SK-N-SH (cell line): ENCODE results near the gene COL4A4. TPM values are rescaled to one million over a fixed set of nuclear protein-coding genes. Genes with fewer than 3 reads are reported as not detected.

ENCODE experiments used
- CTCF ChIA-PET: fragments of 300-600, 350-600 bp; formaldehyde crosslinking; extraction: SDS; loops from one replicate; lab custom pipeline; 2021; lab: Yijun Ruan, JAX
- POLR2A ChIA-PET: fragments of 350-600 bp; sonication (Branson Sonifier 250); formaldehyde crosslinking; extraction: SDS; loops from one replicate; lab custom pipeline; 2020; ENCODE audit warnings: antibody characterized with exemption, inconsistent platforms; lab: Yijun Ruan, JAX
- DNase-seq: peaks from one replicate; pipeline ENCODE4 v3.0.0; 2012
- H2AFZ ChIP-seq: fragments of 200-600 bp; sonication (generic); 2 replicates; pipeline ENCODE4 v1.8.1; 2016; ENCODE audit warnings: antibody characterized with exemption, mild to moderate bottlenecking, low read depth
- H3F3A ChIP-seq: fragments of 200-600 bp; sonication (generic); replicated peaks from 2 replicates; pipeline ENCODE3; 2016; ENCODE audit warnings: antibody characterized with exemption, mild to moderate bottlenecking; ENCODE audit not compliant: insufficient read depth
- H3K27ac ChIP-seq, 2 experiments: fragments of 200-500 bp in 1 of 2; fragments of 200-600 bp in 1 of 2; sonication (Bioruptor generic) in 1 of 2; sonication (generic), shearing (Covaris generic) in 1 of 2; 2 replicates each; pipeline versions ENCODE4 v1.5.1 to v1.6.1; 2014 to 2016; ENCODE audit warnings: low read depth in 2 of 2, inconsistent platforms in 1 of 2, low read length in 1 of 2, mild to moderate bottlenecking in 1 of 2, mixed read lengths in 1 of 2
- H3K27me3 ChIP-seq: fragments of 200-600 bp; sonication (generic), shearing (Covaris generic); 2 replicates; pipeline ENCODE4 v1.6.1; 2016; ENCODE audit warnings: mixed run types; ENCODE audit not compliant: insufficient read depth
- H3K36me3 ChIP-seq, 2 experiments: fragments of 200-500 bp in 1 of 2; fragments of 200-600 bp in 1 of 2; sonication (Bioruptor generic) in 1 of 2; sonication (generic) in 1 of 2; replicated peaks in 1 of 2; 2 replicates each; pipeline versions ENCODE3 to v1.5.1; 2014 to 2016; ENCODE audit warnings: low read length in 1 of 2, mild to moderate bottlenecking in 1 of 2; ENCODE audit not compliant: insufficient read depth in 2 of 2, control insufficient read depth in 1 of 2
- H3K4me1 ChIP-seq, 2 experiments: fragments of 200-500 bp in 1 of 2; fragments of 200-600 bp in 1 of 2; sonication (Bioruptor generic) in 1 of 2; sonication (generic), shearing (Covaris generic) in 1 of 2; 2 replicates each; pipeline versions ENCODE4 v1.5.1 to v1.6.1; 2014 to 2016; ENCODE audit warnings: low read depth in 1 of 2, low read length in 1 of 2, mixed run types in 1 of 2; ENCODE audit not compliant: insufficient read depth in 2 of 2, control insufficient read depth in 1 of 2
- H3K4me2 ChIP-seq: fragments of 200-600 bp; sonication (generic), shearing (Covaris generic); 2 replicates; pipeline ENCODE4 v1.6.1; 2017; ENCODE audit warnings: mixed run types
- H3K4me3 ChIP-seq, 2 experiments: fragments of 200-500 bp in 1 of 2; fragments of 200-600 bp in 1 of 2; sonication (Bioruptor generic) in 1 of 2; sonication (generic), shearing (Covaris generic) in 1 of 2; 2 replicates each; pipeline versions ENCODE4 v1.5.1 to v1.8.1; 2014 to 2016; ENCODE audit warnings: low read depth in 2 of 2, inconsistent platforms in 1 of 2, low read length in 1 of 2, mild to moderate bottlenecking in 1 of 2, mixed read lengths in 1 of 2, moderate library complexity in 1 of 2
- H3K79me2 ChIP-seq: fragments of 200-600 bp; sonication (generic); 2 replicates; pipeline ENCODE4 v1.8.1; 2017; ENCODE audit warnings: mild to moderate bottlenecking; ENCODE audit not compliant: insufficient read depth
- H3K9ac ChIP-seq: fragments of 200-600 bp; sonication (generic); 2 replicates; pipeline ENCODE4 v1.6.1; 2017; ENCODE audit warnings: mixed run types
- H3K9me2 ChIP-seq: fragments of 200-600 bp; sonication (generic); 2 replicates; pipeline ENCODE4 v1.6.1; 2017; ENCODE audit warnings: mixed run types
- H3K9me3 ChIP-seq: fragments of 200-600 bp; sonication (generic); 2 replicates; pipeline ENCODE4 v1.6.1; 2017; ENCODE audit warnings: mixed run types, mild to moderate bottlenecking, moderate library complexity
- H4K20me1 ChIP-seq: fragments of 200-600 bp; sonication (generic); 2 replicates; pipeline ENCODE4 v1.6.1; 2017; ENCODE audit warnings: mild to moderate bottlenecking, mixed run types; ENCODE audit not compliant: insufficient read depth
- CHD2 ChIP-seq: fragments of 150-350 bp; IDR thresholded peaks from 2 replicates; pipeline ENCODE4 v1.6.1; 2018; ENCODE audit warnings: low read length; ENCODE audit not compliant: partially characterized antibody
- ELF1 ChIP-seq: IDR thresholded peaks from 2 replicates; pipeline ENCODE4 v1.4.0; 2012
- EP300 ChIP-seq, 2 experiments: IDR thresholded peaks; 2 replicates each; pipeline versions ENCODE4 v1.4.0 to v1.6.1; 2012; ENCODE audit warnings: borderline replicate concordance in 1 of 2, low read depth in 1 of 2, low read length in 1 of 2
- FOSL2 ChIP-seq: IDR thresholded peaks from 2 replicates; pipeline ENCODE4 v1.4.0; 2012; ENCODE audit warnings: low read depth, mild to moderate bottlenecking, moderate library complexity, borderline replicate concordance
- FOXJ3 ChIP-seq: sonication (generic); formaldehyde crosslinking; IDR thresholded peaks from 2 replicates; pipeline ENCODE4 v1.5.1; 2020; ENCODE audit warnings: mild to moderate bottlenecking, missing genetic modification reagents
- GABPA ChIP-seq: IDR thresholded peaks from 2 replicates; pipeline ENCODE4 v1.4.0; 2012; ENCODE audit warnings: low read depth, mild to moderate bottlenecking
- GATA2 ChIP-seq: sonication (generic); formaldehyde crosslinking; IDR thresholded peaks from 2 replicates; pipeline ENCODE4 v1.5.0; 2020; ENCODE audit warnings: mild to moderate bottlenecking, missing genetic modification reagents
- MEF2A ChIP-seq: IDR thresholded peaks from 2 replicates; pipeline ENCODE4 v1.4.0; 2012; ENCODE audit warnings: low read depth, borderline replicate concordance
- NFIC ChIP-seq: IDR thresholded peaks from 2 replicates; pipeline ENCODE4 v1.4.0; 2012; ENCODE audit warnings: borderline replicate concordance
- NRF1 ChIP-seq: IDR thresholded peaks from 2 replicates; pipeline ENCODE4 v1.6.1; 2012; ENCODE audit warnings: low read depth, mild to moderate bottlenecking, low read length
- RAD21 ChIP-seq: IDR thresholded peaks from 2 replicates; pipeline ENCODE4 v1.6.1; 2012; ENCODE audit warnings: mild to moderate bottlenecking, low read length
- RCOR1 ChIP-seq: fragments of 150-350 bp; IDR thresholded peaks from 2 replicates; pipeline ENCODE4 v1.6.1; 2017; ENCODE audit warnings: antibody characterized with exemption, low read length
- RFX5 ChIP-seq: IDR thresholded peaks from 2 replicates; pipeline ENCODE4 v1.6.1; 2012; ENCODE audit warnings: mild to moderate bottlenecking, improper control_type of control experiment, low read length
- TCF12 ChIP-seq: IDR thresholded peaks from 2 replicates; pipeline ENCODE4 v1.4.0; 2012
- TEAD4 ChIP-seq: IDR thresholded peaks from 2 replicates; pipeline ENCODE4 v1.4.0; 2012; ENCODE audit warnings: mild to moderate bottlenecking, borderline replicate concordance; ENCODE audit not compliant: insufficient read depth
- WGBS: methylation state at CpG from one replicate; pipeline ENCODE4 v1.1.6; 2017; ENCODE audit warnings: low lambda C conversion rate; 5-methylcytosine and 5-hydroxymethylcytosine counted together
- polyA plus RNA-seq, 3 experiments: library from polyadenylated mRNA; depleted of rRNA; stranded (reverse); fragments of >200 nt; gene quantifications; 2 replicates each; pipeline ENCODE4 v1.2.3, GENCODE V29; 2012
- TF ChIP-seq, protein P1 (sequence below): fragments of 200-600 bp; sonication (generic); IDR thresholded peaks from 2 replicates; pipeline ENCODE4 v1.6.1; 2017; ENCODE audit warnings: antibody characterized with exemption, mild to moderate bottlenecking, moderate library complexity
- TF ChIP-seq, protein P2 (sequence below): IDR thresholded peaks from 2 replicates; pipeline ENCODE4 v1.4.0; 2012; ENCODE audit warnings: low read depth, borderline replicate concordance
- TF ChIP-seq, protein P3 (sequence below): IDR thresholded peaks from 2 replicates; pipeline ENCODE4 v1.6.1; 2012; ENCODE audit warnings: mild to moderate bottlenecking, low read depth, low read length, moderate library complexity

Gene COL4A4
- polyA plus RNA-seq, 1 of the 3 experiments (the other 2 are of a cell fraction), result not detected

DNA sequence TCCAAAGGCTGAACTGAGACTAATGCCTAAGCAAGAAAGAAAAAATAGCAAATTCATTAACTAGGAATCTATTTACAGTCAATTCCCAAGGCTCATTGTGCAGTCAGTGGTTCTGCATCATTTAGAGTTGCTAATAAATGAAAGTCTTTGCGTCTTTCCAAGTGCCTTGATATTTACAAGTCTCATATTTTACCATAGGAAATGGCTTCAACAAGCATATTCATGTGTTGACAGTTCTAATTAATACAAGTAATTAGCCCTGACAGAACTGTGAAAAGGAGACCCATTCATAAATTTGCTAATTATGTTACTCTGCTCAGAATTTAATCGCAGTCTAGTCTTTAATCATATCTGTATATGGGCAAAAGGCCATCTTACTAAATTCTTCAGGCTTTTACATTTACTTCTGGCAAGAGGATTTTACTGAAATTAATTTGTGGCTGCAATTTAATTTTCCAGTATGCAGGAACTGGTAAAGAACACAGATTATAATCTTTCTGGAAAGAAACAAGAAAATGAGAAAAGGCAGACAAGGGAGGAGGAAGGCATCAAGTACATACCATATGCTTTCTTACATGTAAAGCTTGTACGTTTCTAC is 201.7 kb downstream of the COL4A4 start:
- no peak for DNase-seq
- H3K79me2 ChIP-seq, result no peaks in the 10 kb centered on the region
- no peak overlapping the region for H3K4me3 ChIP-seq
- no peaks in the 10 kb centered on the region for H3F3A ChIP-seq
- H3K4me2 ChIP-seq, result no peak overlapping the region
- H3K36me3 ChIP-seq, result no peaks in the 10 kb centered on the region
- H3K9me3 ChIP-seq, result 0 out of 2 replicates have a peak, but pooled peaks cover 3% of the 10 kb centered on the region
- CTCF ChIA-PET, result interaction anchor here (0.6 kb wide), 1 partner anchor 160 kb away, joined by 3 read pairs; no protein-coding TSS in a partner anchor
- no peak overlapping the region for H3K27ac ChIP-seq
- H4K20me1 ChIP-seq, result no peaks in the 10 kb centered on the region
- peaks cover 0 to 3% of the 10 kb centered on the region in 2 experiments; a peak in 2 of 4 replicates for H3K4me1 ChIP-seq
- TF ChIP-seq NRF1 (no peak), FOSL2 (no peak), EP300 (IDR thresholded peaks at IDR 0.05; ENCODE audit: borderline replicate concordance in 1 of 2, low read depth in 1 of 2, low read length in 1 of 2) (no peak), TCF12 (peak; percentile 36; the same call in 1 of the 2 replicates)
- POLR2A ChIA-PET, result no interaction called here
- no peaks in the 10 kb centered on the region for H3K9me2 ChIP-seq
- no peak overlapping the region for H3K9ac ChIP-seq
- WGBS, result 59% methylated on average over 3 of the region's 3 CpGs
- no peak overlapping the region for H2AFZ ChIP-seq
- no peaks in the 10 kb centered on the region for H3K27me3 ChIP-seq

DNA sequence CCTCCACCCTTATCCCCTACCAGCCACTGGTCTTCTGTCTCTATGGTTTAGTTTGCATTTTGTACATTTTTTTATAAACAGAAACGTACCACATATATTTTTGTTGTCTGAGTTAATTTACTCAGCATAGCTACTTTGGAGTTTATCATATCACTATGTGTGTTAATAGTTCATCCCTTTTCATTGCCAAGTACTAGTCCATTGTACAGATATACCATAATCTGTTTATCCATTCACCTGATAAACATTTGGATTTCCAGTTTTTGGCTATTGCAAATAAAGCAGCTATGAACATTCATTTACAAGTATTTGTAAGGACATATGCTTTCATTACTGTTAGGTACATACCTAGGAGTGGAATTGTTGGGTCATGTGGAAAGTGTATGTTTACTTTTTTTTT is 204.6 kb downstream of the COL4A4 start:
- Histone ChIP-seq H3K27ac (no peak overlapping the region), H3K36me3 (no peaks in the 10 kb centered on the region)
- CTCF ChIA-PET, result no interaction called here
- TF ChIP-seq RAD21 (no peak), GABPA (no peak), NFIC (no peak), CHD2 (no peak), RFX5 (no peak), ELF1 (no peak), GATA2 (CRISPR knock-in tag) (no peak), RCOR1 (no peak), MEF2A (no peak), FOSL2 (no peak), FOXJ3 (no peak), TEAD4 (no peak), NRF1 (no peak)
- TF ChIP-seq, protein P1, sequence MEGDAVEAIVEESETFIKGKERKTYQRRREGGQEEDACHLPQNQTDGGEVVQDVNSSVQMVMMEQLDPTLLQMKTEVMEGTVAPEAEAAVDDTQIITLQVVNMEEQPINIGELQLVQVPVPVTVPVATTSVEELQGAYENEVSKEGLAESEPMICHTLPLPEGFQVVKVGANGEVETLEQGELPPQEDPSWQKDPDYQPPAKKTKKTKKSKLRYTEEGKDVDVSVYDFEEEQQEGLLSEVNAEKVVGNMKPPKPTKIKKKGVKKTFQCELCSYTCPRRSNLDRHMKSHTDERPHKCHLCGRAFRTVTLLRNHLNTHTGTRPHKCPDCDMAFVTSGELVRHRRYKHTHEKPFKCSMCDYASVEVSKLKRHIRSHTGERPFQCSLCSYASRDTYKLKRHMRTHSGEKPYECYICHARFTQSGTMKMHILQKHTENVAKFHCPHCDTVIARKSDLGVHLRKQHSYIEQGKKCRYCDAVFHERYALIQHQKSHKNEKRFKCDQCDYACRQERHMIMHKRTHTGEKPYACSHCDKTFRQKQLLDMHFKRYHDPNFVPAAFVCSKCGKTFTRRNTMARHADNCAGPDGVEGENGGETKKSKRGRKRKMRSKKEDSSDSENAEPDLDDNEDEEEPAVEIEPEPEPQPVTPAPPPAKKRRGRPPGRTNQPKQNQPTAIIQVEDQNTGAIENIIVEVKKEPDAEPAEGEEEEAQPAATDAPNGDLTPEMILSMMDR, result no peak
- TF ChIP-seq, protein P2, sequence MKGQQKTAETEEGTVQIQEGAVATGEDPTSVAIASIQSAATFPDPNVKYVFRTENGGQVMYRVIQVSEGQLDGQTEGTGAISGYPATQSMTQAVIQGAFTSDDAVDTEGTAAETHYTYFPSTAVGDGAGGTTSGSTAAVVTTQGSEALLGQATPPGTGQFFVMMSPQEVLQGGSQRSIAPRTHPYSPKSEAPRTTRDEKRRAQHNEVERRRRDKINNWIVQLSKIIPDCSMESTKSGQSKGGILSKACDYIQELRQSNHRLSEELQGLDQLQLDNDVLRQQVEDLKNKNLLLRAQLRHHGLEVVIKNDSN, result no peak
- TF ChIP-seq, protein P3, sequence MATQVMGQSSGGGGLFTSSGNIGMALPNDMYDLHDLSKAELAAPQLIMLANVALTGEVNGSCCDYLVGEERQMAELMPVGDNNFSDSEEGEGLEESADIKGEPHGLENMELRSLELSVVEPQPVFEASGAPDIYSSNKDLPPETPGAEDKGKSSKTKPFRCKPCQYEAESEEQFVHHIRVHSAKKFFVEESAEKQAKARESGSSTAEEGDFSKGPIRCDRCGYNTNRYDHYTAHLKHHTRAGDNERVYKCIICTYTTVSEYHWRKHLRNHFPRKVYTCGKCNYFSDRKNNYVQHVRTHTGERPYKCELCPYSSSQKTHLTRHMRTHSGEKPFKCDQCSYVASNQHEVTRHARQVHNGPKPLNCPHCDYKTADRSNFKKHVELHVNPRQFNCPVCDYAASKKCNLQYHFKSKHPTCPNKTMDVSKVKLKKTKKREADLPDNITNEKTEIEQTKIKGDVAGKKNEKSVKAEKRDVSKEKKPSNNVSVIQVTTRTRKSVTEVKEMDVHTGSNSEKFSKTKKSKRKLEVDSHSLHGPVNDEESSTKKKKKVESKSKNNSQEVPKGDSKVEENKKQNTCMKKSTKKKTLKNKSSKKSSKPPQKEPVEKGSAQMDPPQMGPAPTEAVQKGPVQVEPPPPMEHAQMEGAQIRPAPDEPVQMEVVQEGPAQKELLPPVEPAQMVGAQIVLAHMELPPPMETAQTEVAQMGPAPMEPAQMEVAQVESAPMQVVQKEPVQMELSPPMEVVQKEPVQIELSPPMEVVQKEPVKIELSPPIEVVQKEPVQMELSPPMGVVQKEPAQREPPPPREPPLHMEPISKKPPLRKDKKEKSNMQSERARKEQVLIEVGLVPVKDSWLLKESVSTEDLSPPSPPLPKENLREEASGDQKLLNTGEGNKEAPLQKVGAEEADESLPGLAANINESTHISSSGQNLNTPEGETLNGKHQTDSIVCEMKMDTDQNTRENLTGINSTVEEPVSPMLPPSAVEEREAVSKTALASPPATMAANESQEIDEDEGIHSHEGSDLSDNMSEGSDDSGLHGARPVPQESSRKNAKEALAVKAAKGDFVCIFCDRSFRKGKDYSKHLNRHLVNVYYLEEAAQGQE, result no peak
- TF ChIP-seq, all 33 proteins: peak for 0
- Histone ChIP-seq H3K4me1 (peaks cover 0 to 3% of the 10 kb centered on the region in 2 experiments; a peak in 2 of 4 replicates), H3K27me3 (no peaks in the 10 kb centered on the region), H3F3A (no peaks in the 10 kb centered on the region), H4K20me1 (no peaks in the 10 kb centered on the region), H3K4me3 (no peak overlapping the region), H3K79me2 (no peaks in the 10 kb centered on the region), H3K9me2 (no peaks in the 10 kb centered on the region), H3K9ac (no peak overlapping the region), H3K4me2 (no peak overlapping the region), H2AFZ (no peak overlapping the region), H3K9me3 (0 out of 2 replicates have a peak, but pooled peaks cover 3% of the 10 kb centered on the region)
- no peak for DNase-seq
- POLR2A ChIA-PET, result no interaction called here
- 40% methylated on average over 1 of the region's 1 CpG for whole genome bisulfite sequencing
